Esophagus (tissue), 2 donors: Measurements from ENCODE around the gene OR51A7. TPM values are rescaled to one million over a fixed set of nuclear protein-coding genes. Genes with fewer than 3 reads are reported as not detected.
"Not testable (repeated sequence)": the region's sequence is repeated elsewhere in the genome, so short reads cannot be mapped to it uniquely, and the experiment has no call there.

Experiments
- H3K27ac ChIP-seq, 2 donors: one replicate each; pipeline ENCODE4 v1.5.1; 2013; ENCODE audit warnings: low read depth in 2 of 2, mild to moderate bottlenecking in 2 of 2, inconsistent platforms in 1 of 2, low read length in 1 of 2, moderate library complexity in 1 of 2
- H3K27me3 ChIP-seq, 2 donors: one replicate each; pipeline ENCODE4 v1.6.1; 2013; ENCODE audit warnings: low read length in 2 of 2, control low read depth in 1 of 2, mild to moderate bottlenecking in 1 of 2; ENCODE audit not compliant: insufficient read depth in 2 of 2, control insufficient read depth in 1 of 2
- H3K36me3 ChIP-seq, 2 donors: one replicate each; pipeline ENCODE4 v1.6.1; 2013; ENCODE audit warnings: low read length in 1 of 2; ENCODE audit not compliant: control insufficient read depth in 2 of 2, insufficient read depth in 2 of 2
- H3K4me1 ChIP-seq, 2 donors: one replicate each; pipeline ENCODE4 v1.6.1; 2013; ENCODE audit warnings: low read length in 1 of 2; ENCODE audit not compliant: control insufficient read depth in 2 of 2, insufficient read depth in 2 of 2
- H3K4me3 ChIP-seq, 2 donors: one replicate each; pipeline ENCODE4 v1.5.1; 2013; ENCODE audit warnings: low read length in 2 of 2, mild to moderate bottlenecking in 2 of 2, low read depth in 1 of 2, moderate library complexity in 1 of 2
- H3K9me3 ChIP-seq, 2 donors: one replicate each; pipeline ENCODE4 v1.6.1; 2013; ENCODE audit warnings: mild to moderate bottlenecking in 2 of 2, low read depth in 1 of 2, low read length in 1 of 2, moderate library complexity in 1 of 2; ENCODE audit not compliant: control insufficient read depth in 2 of 2, insufficient read depth in 1 of 2
- WGBS, 2 donors: extraction: QIAGEN DNeasy Blood & Tissue Kit; methylation state at CpG; one replicate each; pipeline ENCODE4 v1.1.7; 2013; 5-methylcytosine and 5-hydroxymethylcytosine counted together
- polyA plus RNA-seq, 2 donors: library from polyadenylated mRNA; stranded (reverse); fragments of 200-250 nt; gene quantifications; one replicate each; pipeline ENCODE4 v1.2.3, GENCODE V29; 2013
- donor health status: healthy with polysubstance abuse.
- donor health status: Bipolar disorder and iron deficiency.

Gene OR51A7
- polyA plus RNA-seq: not detected

GRCh38 chr11:4903484-4903883 lies at the start of gene OR51A7:
OR51A7 (plus strand) TSS chr11:4903783; CDS start chr11:4907370, 3,587 bp downstream.
- H3K36me3 ChIP-seq: no peaks in the 10 kb centered on the region
- no peaks in the 10 kb centered on the region for H3K9me3 ChIP-seq
- no peaks in the 10 kb centered on the region for H3K27me3 ChIP-seq
- H3K4me1 ChIP-seq: no peaks in the 10 kb centered on the region
- no peak within 1 kb of the TSS for H3K27ac ChIP-seq
- H3K4me3 ChIP-seq: no peak within 1 kb of the TSS

GRCh38 chr11:4854286-4854685 lies 49.3 kb upstream of the OR51A7 start:
- 81 to 88% methylated on average over 7 of the region's 7 CpGs for WGBS, 2 donors
- not testable (repeated sequence) for H3K36me3 ChIP-seq, H3K9me3 ChIP-seq, H3K4me3 ChIP-seq, H3K4me1 ChIP-seq, H3K27ac ChIP-seq, H3K27me3 ChIP-seq

GRCh38 chr11:4862447-4863236 lies 40.9 kb upstream of the OR51A7 start:
- no peak overlapping the region for H3K27ac ChIP-seq

GRCh38 chr11:4863876-4864275 lies 39.7 kb upstream of the OR51A7 start:
- Histone ChIP-seq H3K4me1 (no peaks in the 10 kb centered on the region), H3K36me3 (no peaks in the 10 kb centered on the region), H3K27ac (no peak overlapping the region), H3K9me3 (no peaks in the 10 kb centered on the region), H3K4me3 (no peak overlapping the region), H3K27me3 (no peaks in the 10 kb centered on the region)
- WGBS, 2 donors: 74 to 80% methylated on average over 4 of the region's 4 CpGs

More at GRCh38 chr11:4862447-4863236, 40.9 kb upstream of the OR51A7 start:
- Histone ChIP-seq H3K4me3 (no peak overlapping the region), H3K4me1 (no peaks in the 10 kb centered on the region), H3K36me3 (no peaks in the 10 kb centered on the region), H3K9me3 (no peaks in the 10 kb centered on the region), H3K27me3 (no peaks in the 10 kb centered on the region)

GRCh38 chr11:4865855-4866254 lies 37.7 kb upstream of the OR51A7 start:
- Histone ChIP-seq H3K4me3 (no peak overlapping the region), H3K27me3 (no peaks in the 10 kb centered on the region), H3K9me3 (no peaks in the 10 kb centered on the region), H3K27ac (no peak overlapping the region), H3K4me1 (no peaks in the 10 kb centered on the region), H3K36me3 (no peaks in the 10 kb centered on the region)
- 22 to 23% methylated on average over 1 of the region's 1 CpG for WGBS, 2 donors

- 76 to 80% methylated on average over 4 of the region's 4 CpGs for WGBS, 2 donors
- H3K36me3 ChIP-seq: no peaks in the 10 kb centered on the region
These were observed 22.4 kb upstream of the OR51A7 start for GRCh38 chr11:4881188-4881587.

GRCh38 chr11:4881860-4882500 lies 21.6 kb upstream of the OR51A7 start, which contains the start of gene OR51T1:
OR51T1 (plus strand) TSS chr11:4881900; CDS start chr11:4881900, 0 bp downstream.
- H3K36me3 ChIP-seq: no peaks in the 10 kb centered on the region
- H3K4me1 ChIP-seq: no peaks in the 10 kb centered on the region
- H3K9me3 ChIP-seq: no peaks in the 10 kb centered on the region
- H3K27me3 ChIP-seq: no peaks in the 10 kb centered on the region
- WGBS, 2 donors: 75 to 78% methylated on average over 8 of the region's 8 CpGs
- H3K27ac ChIP-seq: no peak within 1 kb of the TSS
- H3K4me3 ChIP-seq: no peak within 1 kb of the TSS

More at GRCh38 chr11:4881188-4881587, 22.4 kb upstream of the OR51A7 start:
- Histone ChIP-seq H3K27me3 (no peaks in the 10 kb centered on the region), H3K4me1 (no peaks in the 10 kb centered on the region), H3K4me3 (no peak overlapping the region), H3K27ac (no peak overlapping the region), H3K9me3 (no peaks in the 10 kb centered on the region)

- Histone ChIP-seq H3K9me3 (no peaks in the 10 kb centered on the region), H3K4me3 (no peak overlapping the region), H3K27me3 (no peaks in the 10 kb centered on the region), H3K4me1 (no peaks in the 10 kb centered on the region), H3K36me3 (no peaks in the 10 kb centered on the region), H3K27ac (no peak overlapping the region)
- 80 to 81% methylated on average over 5 of the region's 5 CpGs for WGBS, 2 donors
These were observed 21.0 kb upstream of the OR51A7 start for GRCh38 chr11:4882543-4882942.

- no peaks in the 10 kb centered on the region for H3K9me3 ChIP-seq
- H3K4me1 ChIP-seq: no peaks in the 10 kb centered on the region
- no peaks in the 10 kb centered on the region for H3K36me3 ChIP-seq
- no peak overlapping the region for H3K4me3 ChIP-seq
- H3K27ac ChIP-seq: no peak overlapping the region
- H3K27me3 ChIP-seq: no peaks in the 10 kb centered on the region
- WGBS, 2 donors: 63 to 68% methylated on average over 3 of the region's 3 CpGs
These were observed 19.2 kb upstream of the OR51A7 start for GRCh38 chr11:4884361-4884760.

GRCh38 chr11:4886186-4886585 lies 17.4 kb upstream of the OR51A7 start:
- Histone ChIP-seq H3K4me1 (no peaks in the 10 kb centered on the region), H3K9me3 (no peaks in the 10 kb centered on the region), H3K27me3 (no peaks in the 10 kb centered on the region), H3K4me3 (no peak overlapping the region), H3K36me3 (no peaks in the 10 kb centered on the region), H3K27ac (no peak overlapping the region)
- WGBS, 2 donors: 50% methylated on average over 3 of the region's 3 CpGs
